IMR-90 (cell line): ENCODE results near the gene TIMM8A. TPM values are rescaled to one million over a fixed set of nuclear protein-coding genes. Genes with fewer than 3 reads are reported as not detected.
A peak's percentile ranks its signal among the peaks of the same experiment; 100 is the strongest.

Experiments
- ATAC-seq: fragments of 200-7000 bp; cut with Tn5 transposase; 2 replicates; pipeline ENCODE4 v1.9.1; 2020; ENCODE audit warnings: low read depth, mild to moderate bottlenecking, moderate library complexity
- BruUV-seq: library from RNA; stranded (reverse); fragments of 400-500 nt; replicated peaks from 2 replicates; lab custom pipeline; 2021; lab: Mats Ljungman, UMichigan
- CTCF ChIA-PET: fragments of 300-600 bp; formaldehyde crosslinking; extraction: SDS; loops from one replicate; lab custom pipeline; 2021; ENCODE audit warnings: antibody characterized with exemption; lab: Yijun Ruan, JAX
- POLR2A ChIA-PET: fragments of 300-600 bp; sonication (Branson Sonifier 250); formaldehyde crosslinking; loops from one replicate; lab custom pipeline; 2022; ENCODE audit warnings: antibody characterized with exemption; ENCODE audit not compliant: unreplicated experiment; lab: Charles Lee
- DNase-seq: peaks from one replicate; pipeline ENCODE4 v3.0.0; 2013
- H2AFZ ChIP-seq: replicated peaks from 2 replicates; pipeline ENCODE3; 2013; ENCODE audit warnings: low read length, mild to moderate bottlenecking; ENCODE audit not compliant: poor library complexity
- H2AK5ac ChIP-seq: 2 replicates; pipeline ENCODE4 v1.6.1; 2013; ENCODE audit warnings: low read depth, low read length, inconsistent platforms
- H2AK9ac ChIP-seq: replicated peaks from 2 replicates; pipeline ENCODE3; 2013; ENCODE audit warnings: mild to moderate bottlenecking, low read depth, low read length, moderate library complexity; ENCODE audit not compliant: poor library complexity
- H2BK120ac ChIP-seq: 2 replicates; pipeline ENCODE4 v1.6.1; 2013; ENCODE audit warnings: low read depth, low read length, inconsistent platforms
- H2BK15ac ChIP-seq: 3 replicates; pipeline ENCODE4 v1.6.1; 2013; ENCODE audit warnings: low read depth, low read length, inconsistent platforms
- H2BK20ac ChIP-seq: 2 replicates; pipeline ENCODE4 v1.6.1; 2013; ENCODE audit warnings: low read depth, mild to moderate bottlenecking, inconsistent platforms, low read length, moderate library complexity
- H2BK5ac ChIP-seq: 2 replicates; pipeline ENCODE4 v1.6.1; 2013; ENCODE audit warnings: mild to moderate bottlenecking, low read depth, low read length, inconsistent platforms; ENCODE audit not compliant: poor library complexity, severe bottlenecking
- H3K14ac ChIP-seq: replicated peaks from 2 replicates; pipeline ENCODE4 v1.6.1; 2013; ENCODE audit warnings: low read depth, low read length, inconsistent platforms
- H3K18ac ChIP-seq: 2 replicates; pipeline ENCODE4 v1.6.1; 2013; ENCODE audit warnings: low read depth, low read length, control low read depth
- H3K23ac ChIP-seq: 2 replicates; pipeline ENCODE4 v1.6.1; 2013; ENCODE audit warnings: low read depth, low read length, inconsistent platforms
- H3K27ac ChIP-seq: 2 replicates; pipeline ENCODE4 v1.5.1; 2013; ENCODE audit warnings: mild to moderate bottlenecking, control low read depth, low read length; ENCODE audit not compliant: insufficient read depth
- H3K27me3 ChIP-seq: 2 replicates; pipeline ENCODE4 v1.6.1; 2013; ENCODE audit warnings: low read length; ENCODE audit not compliant: control insufficient read depth, insufficient read depth
- H3K36me3 ChIP-seq: 2 replicates; pipeline ENCODE4 v1.6.1; 2013; ENCODE audit warnings: low read length, mixed read lengths; ENCODE audit not compliant: control insufficient read depth, insufficient read depth
- H3K4ac ChIP-seq: 2 replicates; pipeline ENCODE4 v1.6.1; 2013; ENCODE audit warnings: low read depth, low read length, inconsistent platforms
- H3K4me1 ChIP-seq: 2 replicates; pipeline ENCODE4 v1.6.1; 2013; ENCODE audit warnings: low read length, mixed read lengths; ENCODE audit not compliant: control insufficient read depth, insufficient read depth
- H3K4me2 ChIP-seq: 2 replicates; pipeline ENCODE4 v1.6.1; 2013; ENCODE audit warnings: low read depth, mild to moderate bottlenecking, control low read depth, low read length, moderate library complexity
- H3K4me3 ChIP-seq: 2 replicates; pipeline ENCODE4 v1.5.1; 2013; ENCODE audit warnings: low read depth, mild to moderate bottlenecking, control low read depth, low read length, moderate library complexity; ENCODE audit not compliant: insufficient read depth
- H3K56ac ChIP-seq: 2 replicates; pipeline ENCODE4 v1.6.1; 2013; ENCODE audit warnings: low read length, inconsistent platforms; ENCODE audit not compliant: insufficient read depth; ENCODE audit errors: extremely low read depth
- H3K79me1 ChIP-seq, 2 experiments: 2 replicates each; pipeline ENCODE4 v1.6.1; 2013; ENCODE audit warnings: low read length in 2 of 2, inconsistent platforms in 1 of 2, low read depth in 1 of 2
- H3K9ac ChIP-seq: 2 replicates; pipeline ENCODE4 v1.6.1; 2013; ENCODE audit warnings: low read depth, low read length, control low read depth
- H3K9me1 ChIP-seq: 2 replicates; pipeline ENCODE4 v1.6.1; 2013; ENCODE audit warnings: low read length, inconsistent platforms; ENCODE audit not compliant: insufficient read depth
- H3K9me3 ChIP-seq: 2 replicates; pipeline ENCODE4 v1.6.1; 2013; ENCODE audit warnings: low read length; ENCODE audit not compliant: control insufficient read depth, insufficient read depth
- H4K20me1 ChIP-seq: 2 replicates; pipeline ENCODE4 v1.6.1; 2013; ENCODE audit warnings: low read length, inconsistent platforms; ENCODE audit not compliant: insufficient read depth
- H4K5ac ChIP-seq: 2 replicates; pipeline ENCODE4 v1.6.1; 2013; ENCODE audit warnings: mild to moderate bottlenecking, low read depth, low read length, control low read depth
- H4K8ac ChIP-seq, 2 experiments: 2 replicates each; pipeline ENCODE4 v1.6.1; 2013; ENCODE audit warnings: low read depth in 2 of 2, low read length in 2 of 2, control low read depth in 1 of 2, inconsistent platforms in 1 of 2
- H4K91ac ChIP-seq: 2 replicates; pipeline ENCODE4 v1.6.1; 2013; ENCODE audit warnings: low read depth, low read length, inconsistent platforms; ENCODE audit not compliant: insufficient read depth
- BHLHE40 ChIP-seq: fragments of 150-350 bp; IDR thresholded peaks from 2 replicates; pipeline ENCODE4 v1.6.1; 2016; ENCODE audit warnings: mild to moderate bottlenecking, low read depth, low read length
- CEBPB ChIP-seq: IDR thresholded peaks from 2 replicates; pipeline ENCODE4 v1.6.1; 2012; ENCODE audit warnings: low read depth, low read length, improper control_type of control experiment
- CHD1 ChIP-seq: IDR thresholded peaks from 2 replicates; pipeline ENCODE4 v1.6.1; 2012; ENCODE audit warnings: low read depth, low read length, improper control_type of control experiment
- FOS ChIP-seq: fragments of 150-350 bp; IDR thresholded peaks from 2 replicates; pipeline ENCODE4 v1.6.1; 2016; ENCODE audit warnings: low read depth, low read length
- MAFK ChIP-seq: IDR thresholded peaks from 2 replicates; pipeline ENCODE4 v1.6.1; 2012; ENCODE audit warnings: low read depth, low read length, improper control_type of control experiment
- MAZ ChIP-seq: IDR thresholded peaks from 2 replicates; pipeline ENCODE4 v1.6.1; 2012; ENCODE audit warnings: low read depth, mild to moderate bottlenecking, low read length, improper control_type of control experiment, moderate library complexity, borderline replicate concordance
- MXI1 ChIP-seq: IDR thresholded peaks from 2 replicates; pipeline ENCODE4 v1.6.1; 2012; ENCODE audit warnings: low read depth, mild to moderate bottlenecking, low read length, moderate library complexity, borderline replicate concordance
- NFE2L2 ChIP-seq: fragments of 150-350 bp; IDR thresholded peaks from 2 replicates; pipeline ENCODE4 v1.6.1; 2016; ENCODE audit warnings: low read depth, mild to moderate bottlenecking, low read length
- POLR2A ChIP-seq: IDR thresholded peaks from 2 replicates; pipeline ENCODE4 v1.6.1; 2012; ENCODE audit warnings: mild to moderate bottlenecking, low read depth, low read length
- RAD21 ChIP-seq: IDR thresholded peaks from 2 replicates; pipeline ENCODE4 v1.6.1; 2012; ENCODE audit warnings: low read length, improper control_type of control experiment
- RCOR1 ChIP-seq: IDR thresholded peaks from 2 replicates; pipeline ENCODE4 v1.6.1; 2012; ENCODE audit warnings: mild to moderate bottlenecking, low read length, improper control_type of control experiment; ENCODE audit not compliant: insufficient replicate concordance
- RFX5 ChIP-seq: IDR thresholded peaks from 2 replicates; pipeline ENCODE4 v1.8.0; 2012; ENCODE audit warnings: low read depth, mild to moderate bottlenecking, low read length, moderate library complexity
- SMC3 ChIP-seq: fragments of 150-350 bp; IDR thresholded peaks from 2 replicates; pipeline ENCODE4 v1.6.1; 2016; ENCODE audit warnings: low read depth, mild to moderate bottlenecking, antibody characterized with exemption, low read length, moderate library complexity
- WGBS, 2 experiments: methylation state at CpG; one replicate each; pipeline versions ENCODE4 v1.1.5 to v1.1.7; 2013; ENCODE audit warnings: missing lambda C conversion rate in 2 of 2; ENCODE audit not compliant: insufficient read length in 1 of 2; ENCODE audit errors: extremely low coverage in 2 of 2; 5-methylcytosine and 5-hydroxymethylcytosine counted together
- dilution Hi-C: fragments of 300-500 bp; cut with HindIII; formaldehyde crosslinking; loops from one replicate; pipeline ENCODE4 v1.14.3; 2018; ENCODE audit warnings: low sequenced_read_pairs; ENCODE audit not compliant: unreplicated experiment
- in situ Hi-C: fragments of 300-500 bp; cut with MboI; formaldehyde crosslinking; loops from 3 replicates; pipeline ENCODE4 v1.14.3; 2019; ENCODE audit warnings: low sequenced_read_pairs, inconsistent platforms, mixed read lengths
- intact Hi-C: fragments of 100-400 bp; cut with micrococcal nuclease; formaldehyde crosslinking; loops from 2 replicates; pipeline ENCODE4 v1.10.0; 2022
- polyA plus RNA-seq, 3 experiments: library from polyadenylated mRNA; depleted of rRNA; stranded (reverse); fragments of >200 nt; gene quantifications; 2 replicates each; pipeline ENCODE4 v1.2.3, GENCODE V29; 2012; ENCODE audit warnings: low replicate concordance in 1 of 3
- total RNA-seq: library from RNA; depleted of rRNA; stranded (reverse); fragments of >200 nt; gene quantifications from 2 replicates; pipeline ENCODE4 v1.2.3, GENCODE V29; 2012
- TF ChIP-seq, protein P1 (sequence below): conservative IDR thresholded peaks from 2 replicates; pipeline ENCODE4 v1.5.1; 2012; ENCODE audit warnings: mild to moderate bottlenecking, low read depth, low read length, improper control_type of control experiment
- TF ChIP-seq, protein P2 (sequence below): fragments of 150-350 bp; IDR thresholded peaks from 2 replicates; pipeline ENCODE4 v1.6.1; 2016; ENCODE audit warnings: low read depth, mild to moderate bottlenecking, low read length, moderate library complexity, borderline replicate concordance
- TF ChIP-seq, protein P3 (sequence below): fragments of 150-350 bp; IDR thresholded peaks from 2 replicates; pipeline ENCODE4 v1.6.1; 2017; ENCODE audit warnings: mild to moderate bottlenecking, antibody characterized with exemption, low read length, low read depth

TIMM8A gene
- total and polyA plus RNA-seq, 2 of the 4 experiments (the other 2 are of a cell fraction): 2.2 to 11.6 TPM

DNA sequence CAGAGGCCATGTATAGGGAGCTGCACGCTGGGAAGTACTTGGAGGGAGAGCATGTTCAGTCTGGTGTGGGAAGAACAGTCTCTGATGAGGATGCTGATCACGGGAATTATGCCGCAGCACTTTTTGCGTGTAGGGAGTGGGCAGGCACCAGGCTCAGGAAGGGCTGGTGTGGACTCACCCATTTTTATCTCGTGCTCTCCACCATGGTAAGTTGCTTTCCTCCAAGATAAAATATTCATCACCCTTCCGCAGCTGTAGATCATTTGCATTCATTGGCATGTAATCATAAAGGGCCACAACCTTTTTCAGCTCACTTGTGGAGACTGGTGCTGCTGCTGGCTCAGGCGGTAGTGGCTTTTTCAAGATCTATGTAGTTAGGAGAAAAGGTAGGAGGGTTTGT, 11.8 kb upstream of the TIMM8A start:
- Histone ChIP-seq H3K4me1 (no peaks in the 10 kb centered on the region), H3K27me3 (peaks cover 10% of the 10 kb centered on the region; the same call in 1 of the 2 replicates), H3K79me1 (no peaks in the 10 kb centered on the region), H2BK20ac (no peak overlapping the region), H2BK120ac (no peak overlapping the region), H3K9me1 (peaks cover 5% of the 10 kb centered on the region; the same call in 1 of the 2 replicates), H2BK5ac (no peak overlapping the region), H3K9me3 (no peaks in the 10 kb centered on the region), H3K27ac (no peak overlapping the region), H3K14ac (no peak overlapping the region), H2AK9ac (peak overlapping the region; percentile 63), H2AK5ac (no peak overlapping the region), H2AFZ (peak overlapping the region; percentile 83), H3K23ac (no peak overlapping the region), H3K4me3 (no peak overlapping the region), H4K20me1 (no peaks in the 10 kb centered on the region), H4K91ac (no peak overlapping the region), H4K8ac (peak overlapping the region in 1 of 2 experiments; percentile 40; a peak in 1 of 4 replicates), H4K5ac (no peak overlapping the region), H3K9ac (no peak overlapping the region), H3K4ac (peak overlapping the region; percentile 9; the same call in 1 of the 2 replicates), H3K56ac (no peak overlapping the region), H3K4me2 (no peak overlapping the region), H3K36me3 (no peaks in the 10 kb centered on the region), H3K18ac (no peak overlapping the region), H2BK15ac (no peak overlapping the region)
- DNase-seq: no peak
- in situ Hi-C loops (no loop called here), dilution Hi-C loops (no loop called here), intact Hi-C loops (no loop called here)
- TF ChIP-seq, protein P1, sequence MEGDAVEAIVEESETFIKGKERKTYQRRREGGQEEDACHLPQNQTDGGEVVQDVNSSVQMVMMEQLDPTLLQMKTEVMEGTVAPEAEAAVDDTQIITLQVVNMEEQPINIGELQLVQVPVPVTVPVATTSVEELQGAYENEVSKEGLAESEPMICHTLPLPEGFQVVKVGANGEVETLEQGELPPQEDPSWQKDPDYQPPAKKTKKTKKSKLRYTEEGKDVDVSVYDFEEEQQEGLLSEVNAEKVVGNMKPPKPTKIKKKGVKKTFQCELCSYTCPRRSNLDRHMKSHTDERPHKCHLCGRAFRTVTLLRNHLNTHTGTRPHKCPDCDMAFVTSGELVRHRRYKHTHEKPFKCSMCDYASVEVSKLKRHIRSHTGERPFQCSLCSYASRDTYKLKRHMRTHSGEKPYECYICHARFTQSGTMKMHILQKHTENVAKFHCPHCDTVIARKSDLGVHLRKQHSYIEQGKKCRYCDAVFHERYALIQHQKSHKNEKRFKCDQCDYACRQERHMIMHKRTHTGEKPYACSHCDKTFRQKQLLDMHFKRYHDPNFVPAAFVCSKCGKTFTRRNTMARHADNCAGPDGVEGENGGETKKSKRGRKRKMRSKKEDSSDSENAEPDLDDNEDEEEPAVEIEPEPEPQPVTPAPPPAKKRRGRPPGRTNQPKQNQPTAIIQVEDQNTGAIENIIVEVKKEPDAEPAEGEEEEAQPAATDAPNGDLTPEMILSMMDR: no peak
- TF ChIP-seq SMC3 (no peak), BHLHE40 (no peak), MAFK (no peak), CHD1 (no peak), POLR2A (no peak), CEBPB (no peak), RFX5 (no peak), RCOR1 (no peak), FOS (no peak), MAZ (no peak), MXI1 (no peak), RAD21 (no peak), NFE2L2 (no peak)
- TF ChIP-seq, protein P2, sequence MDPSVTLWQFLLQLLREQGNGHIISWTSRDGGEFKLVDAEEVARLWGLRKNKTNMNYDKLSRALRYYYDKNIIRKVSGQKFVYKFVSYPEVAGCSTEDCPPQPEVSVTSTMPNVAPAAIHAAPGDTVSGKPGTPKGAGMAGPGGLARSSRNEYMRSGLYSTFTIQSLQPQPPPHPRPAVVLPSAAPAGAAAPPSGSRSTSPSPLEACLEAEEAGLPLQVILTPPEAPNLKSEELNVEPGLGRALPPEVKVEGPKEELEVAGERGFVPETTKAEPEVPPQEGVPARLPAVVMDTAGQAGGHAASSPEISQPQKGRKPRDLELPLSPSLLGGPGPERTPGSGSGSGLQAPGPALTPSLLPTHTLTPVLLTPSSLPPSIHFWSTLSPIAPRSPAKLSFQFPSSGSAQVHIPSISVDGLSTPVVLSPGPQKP: no peak
- TF ChIP-seq, protein P3, sequence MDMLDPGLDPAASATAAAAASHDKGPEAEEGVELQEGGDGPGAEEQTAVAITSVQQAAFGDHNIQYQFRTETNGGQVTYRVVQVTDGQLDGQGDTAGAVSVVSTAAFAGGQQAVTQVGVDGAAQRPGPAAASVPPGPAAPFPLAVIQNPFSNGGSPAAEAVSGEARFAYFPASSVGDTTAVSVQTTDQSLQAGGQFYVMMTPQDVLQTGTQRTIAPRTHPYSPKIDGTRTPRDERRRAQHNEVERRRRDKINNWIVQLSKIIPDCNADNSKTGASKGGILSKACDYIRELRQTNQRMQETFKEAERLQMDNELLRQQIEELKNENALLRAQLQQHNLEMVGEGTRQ: no peak
- 50% methylated on average over 1 of the region's 7 CpGs; no CpG with 5 or more reads in 1 of the 2 experiments for WGBS, 2 experiments
- CTCF ChIA-PET: no interaction called here
- BruUV-seq: no TSS peak
- no peak for ATAC-seq
- POLR2A ChIA-PET: no interaction called here
